C4-2B (cell line): ENCODE measurements around the gene CCDC73.

Source experiments
- H3K27ac ChIP-seq: fragments of 450-650 bp; 2 replicates; pipeline ENCODE4 v1.5.1; 2017
- CTCF ChIP-seq: fragments of 450-650 bp; conservative IDR thresholded peaks from 2 replicates; pipeline ENCODE4 v1.5.1; 2017; ENCODE audit warnings: mild to moderate bottlenecking
- ZFX ChIP-seq: fragments of 450-650 bp; IDR thresholded peaks from 2 replicates; pipeline ENCODE4 v1.6.1; 2017

Gene CCDC73

GRCh38 chr11:32794439-32794838 lies at the start of gene CCDC73:
TSS of gene CCDC73 (minus strand) at chr11:32794662. CDS start at chr11:32760243, 34,419 bp downstream.
- no peak for TF ChIP-seq CTCF
- no peak for TF ChIP-seq ZFX
- H3K27ac ChIP-seq = no peak within 1 kb of the TSS

- H3K27ac ChIP-seq = no peak overlapping the region
- TF ChIP-seq CTCF (no peak), ZFX (no peak)
These were observed 49.1 kb upstream of the CCDC73 start for GRCh38 chr11:32843544-32843943.

GRCh38 chr11:32840587-32840986 lies 46.1 kb upstream of the CCDC73 start:
- H3K27ac ChIP-seq = no peak overlapping the region
- TF ChIP-seq ZFX (no peak), CTCF (no peak)

- TF ChIP-seq CTCF = no peak
- no peak for TF ChIP-seq ZFX
- H3K27ac ChIP-seq = no peak overlapping the region
These were observed 44.8 kb upstream of the CCDC73 start for GRCh38 chr11:32839308-32839707.

GRCh38 chr11:32838505-32839274 lies 44.2 kb upstream of the CCDC73 start:
- no peak for TF ChIP-seq ZFX
- TF ChIP-seq CTCF = no peak
- no peak overlapping the region for H3K27ac ChIP-seq

GRCh38 chr11:32836946-32837345 lies 42.5 kb upstream of the CCDC73 start:
- TF ChIP-seq ZFX (no peak), CTCF (no peak)
- H3K27ac ChIP-seq = no peak overlapping the region

- H3K27ac ChIP-seq = no peak overlapping the region
- no peak for TF ChIP-seq CTCF
- TF ChIP-seq ZFX = no peak
These were observed 39.5 kb upstream of the CCDC73 start for GRCh38 chr11:32833921-32834320.
